Type B pancreatic cell (in vitro differentiated cells): ENCODE results near the gene SLC4A7. TPM values are rescaled to one million over a fixed set of nuclear protein-coding genes. Genes with fewer than 3 reads are reported as not detected.

Source experiments
- DNase-seq: peaks from one replicate; pipeline ENCODE4 v3.0.0; 2021; ENCODE audit warnings: mixed read lengths; ENCODE audit not compliant: unreplicated experiment; ENCODE audit errors: extremely low spot score
- H3K27ac Mint-ChIP-seq: 2 replicates; pipeline ENCODE4 v1.8.0; 2021; ENCODE audit warnings: mild to moderate bottlenecking, mixed read lengths
- H3K27me3 Mint-ChIP-seq: 2 replicates; pipeline ENCODE4 v1.8.0; 2021; ENCODE audit warnings: mixed read lengths
- H3K36me3 Mint-ChIP-seq: 2 replicates; pipeline ENCODE4 v1.8.0; 2021; ENCODE audit warnings: mixed read lengths
- H3K4me1 Mint-ChIP-seq: one replicate; pipeline ENCODE4 v1.8.0; 2021; ENCODE audit warnings: mixed read lengths; ENCODE audit not compliant: unreplicated experiment
- H3K4me3 Mint-ChIP-seq: 2 replicates; pipeline ENCODE4 v1.8.0; 2021; ENCODE audit warnings: mild to moderate bottlenecking, mixed read lengths
- H3K9me3 Mint-ChIP-seq: 2 replicates; pipeline ENCODE4 v1.8.0; 2021; ENCODE audit warnings: mixed read lengths
- total RNA-seq: library from RNA; stranded (reverse); gene quantifications from 2 replicates; pipeline ENCODE4 v1.2.1, GENCODE V29; 2021; ENCODE audit warnings: low replicate concordance
- TF ChIP-seq, protein P1 (sequence below): fragments of 200-600 bp; sonication (generic); conservative IDR thresholded peaks from 2 replicates; pipeline ENCODE4 v1.5.0; 2021; ENCODE audit warnings: antibody characterized with exemption, mild to moderate bottlenecking

The SLC4A7 gene
- total RNA-seq, 1 donor from 2014 or later = 51.8 TPM

DNA sequence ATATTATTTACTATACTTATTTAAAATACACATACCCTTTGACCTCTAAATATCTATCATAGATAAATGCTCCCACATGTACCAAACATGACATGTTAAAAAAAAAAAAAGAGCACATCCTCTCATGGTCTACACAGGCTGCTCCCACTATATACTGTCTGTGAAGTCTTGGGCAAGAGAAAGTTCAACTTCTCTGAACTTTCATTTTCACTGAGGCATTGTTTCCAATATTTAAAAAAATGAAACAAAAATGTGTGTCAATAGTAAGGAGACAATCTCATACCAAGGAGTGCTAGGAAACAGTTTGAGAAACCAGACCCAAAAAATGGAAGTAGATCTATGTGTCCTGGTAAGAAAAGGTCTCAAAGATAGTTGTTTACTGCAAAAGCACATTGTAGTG, 29.3 kb downstream of the SLC4A7 start:
- Mint-ChIP-seq H3K36me3 (peaks cover 20% of the 10 kb centered on the region), H3K27ac (no peak overlapping the region), H3K9me3 (no peaks in the 10 kb centered on the region), H3K27me3 (no peaks in the 10 kb centered on the region), H3K4me3 (no peak overlapping the region), H3K4me1 (peaks cover 10% of the 10 kb centered on the region)
- TF ChIP-seq, protein P1, sequence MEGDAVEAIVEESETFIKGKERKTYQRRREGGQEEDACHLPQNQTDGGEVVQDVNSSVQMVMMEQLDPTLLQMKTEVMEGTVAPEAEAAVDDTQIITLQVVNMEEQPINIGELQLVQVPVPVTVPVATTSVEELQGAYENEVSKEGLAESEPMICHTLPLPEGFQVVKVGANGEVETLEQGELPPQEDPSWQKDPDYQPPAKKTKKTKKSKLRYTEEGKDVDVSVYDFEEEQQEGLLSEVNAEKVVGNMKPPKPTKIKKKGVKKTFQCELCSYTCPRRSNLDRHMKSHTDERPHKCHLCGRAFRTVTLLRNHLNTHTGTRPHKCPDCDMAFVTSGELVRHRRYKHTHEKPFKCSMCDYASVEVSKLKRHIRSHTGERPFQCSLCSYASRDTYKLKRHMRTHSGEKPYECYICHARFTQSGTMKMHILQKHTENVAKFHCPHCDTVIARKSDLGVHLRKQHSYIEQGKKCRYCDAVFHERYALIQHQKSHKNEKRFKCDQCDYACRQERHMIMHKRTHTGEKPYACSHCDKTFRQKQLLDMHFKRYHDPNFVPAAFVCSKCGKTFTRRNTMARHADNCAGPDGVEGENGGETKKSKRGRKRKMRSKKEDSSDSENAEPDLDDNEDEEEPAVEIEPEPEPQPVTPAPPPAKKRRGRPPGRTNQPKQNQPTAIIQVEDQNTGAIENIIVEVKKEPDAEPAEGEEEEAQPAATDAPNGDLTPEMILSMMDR = no peak
- no peak for DNase-seq

DNA sequence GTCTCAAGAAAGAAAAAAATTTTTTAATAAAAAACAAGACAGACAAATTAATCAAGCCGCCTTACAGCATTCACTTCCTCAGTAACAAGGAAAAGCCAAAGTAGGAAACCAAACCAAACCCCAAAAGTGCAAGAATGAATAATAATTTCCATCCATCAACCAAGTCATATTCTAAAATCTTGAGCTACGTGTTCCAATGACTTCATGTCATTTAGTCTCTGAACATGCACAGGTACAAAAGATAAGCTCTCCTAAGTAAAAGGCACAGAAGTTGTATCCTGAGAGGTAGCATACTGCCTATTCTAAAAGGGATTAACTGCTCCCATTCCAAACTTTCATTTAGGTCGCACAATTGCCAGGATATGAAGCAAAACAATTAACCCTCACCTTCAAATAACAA, 29.7 kb downstream of the SLC4A7 start:
- Mint-ChIP-seq H3K4me3 (no peak overlapping the region), H3K36me3 (peaks cover 20% of the 10 kb centered on the region), H3K27ac (no peak overlapping the region), H3K9me3 (no peaks in the 10 kb centered on the region), H3K4me1 (peaks cover 10% of the 10 kb centered on the region), H3K27me3 (no peaks in the 10 kb centered on the region)
- TF ChIP-seq, protein P1 = no peak
- DNase-seq = no peak

GRCh38 chr3:27452368-27453090, 31.7 kb downstream of the SLC4A7 start:
- H3K4me1 Mint-ChIP-seq = peaks cover 10% of the 10 kb centered on the region
- no peaks in the 10 kb centered on the region for H3K27me3 Mint-ChIP-seq
- peaks cover 18% of the 10 kb centered on the region for H3K36me3 Mint-ChIP-seq
- TF ChIP-seq, protein P1 = no peak
- H3K9me3 Mint-ChIP-seq = no peaks in the 10 kb centered on the region
- H3K27ac Mint-ChIP-seq = no peak overlapping the region
- H3K4me3 Mint-ChIP-seq = no peak overlapping the region
- no peak for DNase-seq

GRCh38 chr3:27451842-27452241, 32.3 kb downstream of the SLC4A7 start:
- Mint-ChIP-seq H3K4me3 (no peak overlapping the region), H3K27ac (no peak overlapping the region), H3K36me3 (peaks cover 15% of the 10 kb centered on the region), H3K9me3 (no peaks in the 10 kb centered on the region), H3K4me1 (peaks cover 10% of the 10 kb centered on the region), H3K27me3 (no peaks in the 10 kb centered on the region)
- TF ChIP-seq, protein P1 = no peak
- DNase-seq = no peak

- Mint-ChIP-seq H3K9me3 (no peaks in the 10 kb centered on the region), H3K36me3 (peaks cover 9% of the 10 kb centered on the region), H3K4me3 (no peak overlapping the region), H3K27me3 (no peaks in the 10 kb centered on the region), H3K27ac (no peak overlapping the region), H3K4me1 (peaks cover 10% of the 10 kb centered on the region)
- no peak for DNase-seq
- TF ChIP-seq, protein P1 = no peak
Measured at GRCh38 chr3:27451251-27451650, 32.9 kb downstream of the SLC4A7 start.
